HEK293T (cell line): ENCODE results near the gene RNF113B.

Source experiments
- ARNT ChIP-seq: fragments of 450-650 bp; IDR thresholded peaks from 2 replicates; pipeline ENCODE4 v1.6.1; 2017; ENCODE audit warnings: mild to moderate bottlenecking
- CTBP1 ChIP-seq: fragments of 450-650 bp; IDR thresholded peaks from 2 replicates; pipeline ENCODE4 v1.6.1; 2016; ENCODE audit warnings: borderline replicate concordance
- HDGF ChIP-seq: fragments of 450-650 bp; IDR thresholded peaks from 2 replicates; pipeline ENCODE4 v1.6.1; 2017; ENCODE audit warnings: antibody characterized with exemption, borderline replicate concordance
- NFRKB ChIP-seq: fragments of 450-650 bp; IDR thresholded peaks from 2 replicates; pipeline ENCODE4 v1.6.1; 2016; ENCODE audit warnings: mild to moderate bottlenecking, moderate library complexity
- SP1 ChIP-seq: fragments of 450-650 bp; IDR thresholded peaks from 2 replicates; pipeline ENCODE4 v1.6.1; 2017
- TARDBP ChIP-seq: fragments of 450-650 bp; IDR thresholded peaks from 2 replicates; pipeline ENCODE4 v1.6.1; 2016

DNA sequence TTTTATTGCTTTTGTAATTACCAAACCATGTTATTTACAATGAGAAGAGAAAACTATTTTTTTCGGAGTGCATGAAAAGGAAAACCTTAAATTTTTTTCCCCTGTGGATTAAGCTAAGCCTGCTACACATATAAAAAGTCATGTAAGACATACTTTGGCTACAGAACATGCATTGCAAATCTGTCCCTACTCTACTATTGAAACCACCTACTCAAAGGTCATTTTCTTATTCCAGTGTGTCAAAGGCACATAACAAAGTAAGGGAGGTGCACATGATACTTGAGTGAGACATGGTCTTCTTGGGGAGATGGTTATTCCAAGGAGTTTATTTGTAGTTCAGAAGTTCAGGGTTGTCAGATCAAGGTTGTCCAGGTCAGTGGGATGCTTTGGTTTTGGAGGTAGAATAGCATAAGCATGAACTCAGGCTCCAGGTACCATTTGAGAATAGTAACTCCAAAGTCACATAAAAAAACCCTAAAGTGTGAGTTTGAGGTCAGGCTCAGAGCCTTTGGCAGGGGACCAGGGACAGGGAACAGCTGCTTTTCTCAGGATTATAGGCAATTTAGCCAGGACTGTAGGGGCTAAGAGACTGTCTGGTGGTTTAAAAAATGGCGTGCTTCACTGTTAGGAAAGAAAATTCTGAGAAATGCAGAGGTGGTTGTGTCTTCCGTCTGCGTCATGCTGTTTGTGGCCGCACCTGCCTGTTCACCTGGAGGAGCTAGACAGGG is 18.7 kb downstream of the RNF113B start:
- no peak for TF ChIP-seq ARNT
- TF ChIP-seq SP1 = no peak
- no peak for TF ChIP-seq TARDBP
- no peak for TF ChIP-seq NFRKB
- TF ChIP-seq CTBP1 = no peak
- no peak for TF ChIP-seq HDGF
